ENCODE results near the gene KCNA10.
A peak's percentile ranks its signal among the peaks of the same experiment; 100 is the strongest.

KCNA10 gene

DNA sequence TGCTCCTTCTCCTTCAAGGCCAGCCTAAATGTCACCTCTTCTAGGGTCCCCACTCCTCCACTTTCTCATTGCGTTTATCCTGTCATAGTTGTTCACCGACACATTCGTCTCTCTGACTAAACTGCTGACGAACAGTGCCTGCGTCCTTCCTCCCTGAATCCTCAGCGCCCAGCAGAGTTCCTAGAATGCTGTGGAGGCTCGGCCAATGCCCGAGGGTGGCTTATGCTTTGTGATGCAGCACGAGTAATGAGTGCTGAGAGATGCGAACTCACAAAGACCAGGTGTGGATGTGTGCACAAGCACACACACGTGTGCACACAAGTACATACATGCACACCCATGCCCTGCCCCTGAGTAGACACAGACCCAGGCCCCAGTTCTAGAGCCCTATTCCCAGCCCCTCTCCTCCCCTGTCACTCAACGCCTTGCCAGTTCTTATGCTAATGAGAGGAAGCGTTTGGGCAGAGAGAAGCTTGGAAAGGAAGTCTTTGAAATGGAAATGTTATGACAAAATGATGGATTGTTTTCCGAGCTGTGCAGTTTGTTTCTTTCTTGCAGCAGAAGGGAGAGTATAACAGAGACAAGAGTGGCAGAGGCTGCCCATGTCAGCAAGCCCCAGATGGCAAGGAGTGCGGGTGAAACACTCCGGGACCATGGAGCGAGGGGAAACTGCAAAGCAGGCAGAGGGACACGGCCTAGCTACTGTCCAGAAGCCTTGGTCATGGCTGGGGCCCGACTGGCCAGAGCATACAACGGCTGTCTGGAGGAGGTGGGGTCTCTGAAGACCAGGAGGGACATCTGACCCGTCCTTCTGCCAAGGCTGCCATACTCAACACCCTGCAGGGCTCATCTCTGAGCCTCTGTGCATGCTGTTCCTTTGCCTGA, 24.2 kb downstream of the KCNA10 start:
- DNase-seq: no peak

DNA sequence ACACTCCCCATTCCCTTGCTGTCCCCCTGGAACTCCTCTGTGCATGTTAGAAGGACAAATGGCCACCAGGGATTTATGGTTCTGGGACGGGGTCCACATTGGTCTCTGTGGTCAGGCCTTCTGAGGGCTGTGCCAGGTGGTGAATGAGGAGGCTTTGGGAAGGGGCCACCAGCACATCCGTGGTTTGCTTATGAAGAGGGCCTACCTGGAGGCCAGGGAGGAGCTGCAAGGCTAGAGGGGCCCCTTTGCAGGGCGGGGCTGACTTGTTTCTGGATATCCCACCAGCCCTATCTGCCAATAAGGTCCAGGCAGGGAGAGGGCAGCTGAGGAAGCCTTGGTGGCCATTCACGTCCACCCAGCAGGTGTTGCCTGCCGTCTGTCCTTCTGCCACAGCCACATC, 24.9 kb downstream of the KCNA10 start:
- no peak for DNase-seq

GRCh38 chr1:110493059-110493699, 25.8 kb downstream of the KCNA10 start:
- no peak for DNase-seq

DNA sequence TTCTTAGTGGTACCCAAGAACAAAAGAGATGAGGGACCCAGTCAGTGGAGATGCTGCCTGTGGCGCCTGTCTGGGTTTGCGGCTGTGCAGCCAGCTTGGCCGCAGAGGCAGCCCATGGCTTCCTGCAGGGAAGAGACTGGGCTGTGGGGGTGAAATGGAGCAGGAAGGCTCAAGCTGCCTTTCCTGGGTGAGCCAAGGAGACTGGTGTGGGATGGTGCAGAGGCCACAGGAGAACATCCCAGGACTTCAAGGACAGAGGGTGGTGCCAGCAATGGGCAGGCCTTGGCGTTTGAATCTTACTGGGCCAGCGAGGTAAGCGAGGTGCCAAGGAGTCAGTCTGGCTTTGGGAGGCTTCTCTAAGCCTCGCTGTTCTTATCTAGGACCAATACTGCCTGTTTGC, 26.4 kb downstream of the KCNA10 start:
- DNase-seq: no peak

- DNase-seq: no peak
These were observed 28.1 kb downstream of the KCNA10 start for GRCh38 chr1:110490791-110491451.

DNA sequence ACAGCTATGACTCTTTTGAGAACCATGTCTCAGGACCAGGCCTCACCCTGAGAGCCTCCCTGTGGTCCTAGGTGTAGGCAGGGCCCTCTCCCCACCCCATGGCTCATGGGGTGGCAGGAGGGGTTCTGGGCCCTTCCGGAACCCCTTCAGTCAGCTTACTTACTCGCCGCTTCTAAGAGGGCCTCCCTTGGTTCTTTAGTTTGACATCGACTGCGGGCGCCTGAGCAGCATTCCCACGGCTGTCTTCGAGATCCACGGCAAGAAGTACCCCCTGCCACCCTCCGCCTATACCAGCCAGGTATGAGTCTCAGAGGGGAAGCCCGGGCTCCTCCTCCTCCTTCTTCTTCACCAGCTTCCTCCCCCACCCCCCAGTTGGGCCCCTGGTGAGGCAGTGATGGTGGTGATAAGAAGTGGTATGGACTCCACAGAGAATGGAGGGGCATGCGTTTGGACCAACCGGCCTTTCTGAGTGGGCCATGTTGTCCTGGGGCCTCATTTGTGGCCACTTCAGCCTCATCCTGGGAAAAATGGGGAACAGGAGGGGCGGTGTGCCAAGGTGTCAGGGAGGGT, 28.9 kb downstream of the KCNA10 start:
- DNase-seq: no peak

- no peak for DNase-seq
These were observed 29.6 kb downstream of the KCNA10 start for GRCh38 chr1:110489406-110489805.

- no peak for DNase-seq
These were observed 30.1 kb downstream of the KCNA10 start for GRCh38 chr1:110488867-110489266.

GRCh38 chr1:110488161-110488560, 30.8 kb downstream of the KCNA10 start:
- no peak for DNase-seq

DNA sequence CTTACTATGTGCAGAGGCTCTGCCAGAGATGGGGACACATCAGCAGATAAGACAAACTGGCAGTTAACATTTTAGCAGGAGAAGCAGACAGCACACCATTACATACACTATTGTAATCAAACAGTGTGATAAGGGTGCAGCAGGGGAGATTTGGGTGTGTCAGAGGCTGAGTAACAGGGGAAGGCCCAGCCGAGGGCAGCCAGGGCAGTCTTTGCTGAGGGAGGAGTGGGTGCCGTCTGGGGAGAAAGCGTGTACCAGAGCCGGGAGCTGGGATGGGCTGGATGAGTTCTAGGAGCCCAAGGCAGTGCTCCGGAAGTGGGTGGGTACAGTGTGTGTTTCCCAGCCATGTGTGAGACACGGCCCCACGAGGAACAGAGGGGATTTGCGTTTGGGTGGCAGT, 31.2 kb downstream of the KCNA10 start:
- peak; percentile 80 for DNase-seq

- DNase-seq: no peak
These were observed 33.2 kb downstream of the KCNA10 start for GRCh38 chr1:110485725-110486124.

GRCh38 chr1:110484801-110485200, 34.2 kb downstream of the KCNA10 start:
- no peak for DNase-seq

DNA sequence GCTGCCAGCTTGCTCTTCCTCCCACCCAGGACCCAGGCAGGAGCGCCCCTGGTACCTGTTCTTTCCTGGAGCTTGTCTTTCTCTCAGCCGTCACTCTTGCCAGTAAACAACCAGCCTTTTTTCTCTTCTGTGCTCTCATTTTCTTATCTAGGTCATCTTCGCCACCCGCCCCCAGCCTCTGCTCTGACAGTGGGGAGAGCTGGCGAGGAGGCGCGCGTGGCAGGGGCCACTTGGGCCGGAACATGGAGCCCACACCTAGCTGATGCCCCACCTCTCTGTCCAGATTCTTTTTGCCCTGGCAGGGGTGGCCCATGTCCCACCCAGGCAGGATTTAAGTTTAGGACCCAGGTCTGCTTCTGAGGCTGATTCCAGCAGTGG, 35.7 kb downstream of the KCNA10 start:
- DNase-seq: no peak

- no peak for DNase-seq
These were observed 36.2 kb downstream of the KCNA10 start for GRCh38 chr1:110482662-110483307.

- DNase-seq: no peak
These were observed 36.9 kb downstream of the KCNA10 start for GRCh38 chr1:110481968-110482623.

DNA sequence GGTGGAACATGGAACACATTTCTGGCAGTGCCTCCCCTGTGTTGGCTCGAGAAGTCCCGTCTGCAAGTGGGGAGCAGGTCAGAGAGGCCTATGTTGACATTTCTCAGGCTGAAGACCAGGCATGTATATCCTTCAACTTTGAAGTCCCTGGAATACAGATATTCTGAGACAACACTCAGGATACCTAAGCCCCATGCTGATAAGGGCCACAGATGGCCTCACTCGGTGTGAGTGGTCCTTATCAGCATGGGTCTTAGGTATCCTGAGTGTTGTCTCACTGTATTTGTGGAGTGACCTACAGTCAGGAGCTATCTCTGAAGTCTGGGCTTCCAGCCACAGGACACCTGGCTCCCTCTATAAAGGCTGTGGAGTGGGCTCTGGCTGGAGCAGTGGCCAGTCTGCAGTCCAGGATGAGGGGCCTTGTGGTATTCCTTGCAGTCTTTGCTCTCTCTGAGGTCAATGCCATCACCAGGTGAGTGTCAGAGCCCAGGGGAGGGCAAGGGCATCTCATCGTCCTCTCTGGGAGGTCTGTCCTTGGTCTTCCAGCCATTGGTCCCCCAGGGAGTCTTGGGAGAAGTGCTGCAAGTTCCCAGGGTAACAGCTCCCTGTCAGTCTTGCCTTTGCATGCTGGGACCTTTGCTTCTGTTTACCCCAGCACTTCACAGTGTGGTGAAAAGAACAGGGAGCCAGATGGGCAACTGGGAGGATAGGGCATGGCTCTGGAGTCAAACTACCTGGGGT, 38.4 kb downstream of the KCNA10 start:
- DNase-seq: no peak

DNA sequence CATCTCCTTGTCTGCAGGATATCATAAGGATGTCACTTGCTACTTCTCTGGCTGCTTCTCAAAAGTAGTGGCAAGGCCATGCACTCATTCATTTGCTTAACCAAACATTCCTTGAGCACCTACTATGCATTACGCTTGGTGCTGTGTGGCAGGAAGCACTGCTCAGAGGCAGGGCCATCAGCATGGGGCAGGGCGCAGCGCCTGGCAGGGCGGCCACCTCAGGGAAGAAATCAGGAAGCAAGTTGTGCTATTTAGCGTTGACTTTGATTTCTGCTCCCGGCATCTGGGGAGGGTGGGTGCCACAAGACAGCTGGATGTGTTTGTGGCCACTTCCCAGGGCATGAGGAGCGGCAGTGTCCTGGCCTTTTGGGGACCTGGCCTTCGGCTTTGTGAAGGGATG, 40.1 kb downstream of the KCNA10 start:
- no peak for DNase-seq

GRCh38 chr1:110477967-110478640, 40.9 kb downstream of the KCNA10 start:
- no peak for DNase-seq

- DNase-seq: no peak
These were observed 41.5 kb downstream of the KCNA10 start for GRCh38 chr1:110477445-110477957.

- DNase-seq: peak; percentile 77
These were observed 41.9 kb downstream of the KCNA10 start for GRCh38 chr1:110477041-110477440.

All from hematopoietic multipotent progenitor cell treated with erythropoietin and hydrocortisone succinate and interleukin-3 and kit ligand, for 8 days (in vitro differentiated cells).